ENCODE data around the gene PPFIA4.
A peak's percentile ranks its signal among the peaks of the same experiment; 100 is the strongest.

PPFIA4 gene

GRCh38 chr1:203002951-203003350 lies 23.3 kb upstream of the PPFIA4 start:
- no peak overlapping the region for H3K27ac ChIP-seq

GRCh38 chr1:203005395-203006142 lies 20.7 kb upstream of the PPFIA4 start:
- H3K27ac ChIP-seq: peak overlapping the region; percentile 89; the same call in 1 of the 2 replicates

More at GRCh38 chr1:203002951-203003350, 23.3 kb upstream of the PPFIA4 start:
- TF ChIP-seq CTCF (conservative IDR thresholded peaks at IDR 0.05): no peak

- no peak for TF ChIP-seq CTCF (conservative IDR thresholded peaks at IDR 0.05)
- peak within 1 kb of the TSS; percentile 89 for H3K27ac ChIP-seq
Observed at GRCh38 chr1:203006948-203007871, 19.1 kb upstream of the PPFIA4 start, which contains the start of gene TMEM183A. TSS of gene TMEM183A (plus strand) at chr1:203007374. CDS start at chr1:203007466, 92 bp downstream.

GRCh38 chr1:203009185-203009584 lies 17.1 kb upstream of the PPFIA4 start:
- H3K27ac ChIP-seq: no peak overlapping the region
- no peak for TF ChIP-seq CTCF (conservative IDR thresholded peaks at IDR 0.05)

GRCh38 chr1:203011582-203011981 lies 14.7 kb upstream of the PPFIA4 start:
- TF ChIP-seq CTCF (conservative IDR thresholded peaks at IDR 0.05): no peak

GRCh38 chr1:203017061-203017460 lies 9.2 kb upstream of the PPFIA4 start:
- TF ChIP-seq CTCF (conservative IDR thresholded peaks at IDR 0.05): no peak
- H3K27ac ChIP-seq: no peak overlapping the region

More at GRCh38 chr1:203011582-203011981, 14.7 kb upstream of the PPFIA4 start:
- H3K27ac ChIP-seq: no peak overlapping the region

GRCh38 chr1:203017692-203018091 lies 8.6 kb upstream of the PPFIA4 start:
- no peak overlapping the region for H3K27ac ChIP-seq
- TF ChIP-seq CTCF (conservative IDR thresholded peaks at IDR 0.05): no peak

Data from VCaP (cell line).